CD14-positive monocyte (primary cell): ENCODE data around the gene CC2D1A. TPM values are rescaled to one million over a fixed set of nuclear protein-coding genes. Genes with fewer than 3 reads are reported as not detected.

Experiments used
- DNase-seq, 3 donors: peaks; one replicate each; pipeline ENCODE4 v3.0.0-alpha.2; 2011 to 2022
- H2AFZ ChIP-seq: 2 replicates; pipeline ENCODE4 v1.6.0; 2012; ENCODE audit warnings: mild to moderate bottlenecking, low read depth, low read length, inconsistent platforms; ENCODE audit not compliant: insufficient read depth, poor library complexity, severe bottlenecking
- H3K27ac ChIP-seq, 2 donors: 1 replicate in 1 of 2; 2 replicates in 1 of 2; pipeline ENCODE4 v1.5.1; 2012 to 2013; ENCODE audit warnings: low read length in 2 of 2, control low read depth in 1 of 2, inconsistent platforms in 1 of 2, low read depth in 1 of 2, mild to moderate bottlenecking in 1 of 2
- H3K27me3 ChIP-seq, 2 donors: one replicate each; pipeline versions ENCODE4 v1.6.0 to v1.6.1; 2011 to 2013; ENCODE audit warnings: low read length in 2 of 2; ENCODE audit not compliant: control insufficient read depth in 2 of 2, insufficient read depth in 2 of 2
- H3K36me3 ChIP-seq, 2 donors: replicated peaks in 1 of 2; 1 replicate in 1 of 2; 2 replicates in 1 of 2; pipeline versions ENCODE4 v1.5.1 to v1.6.1; 2012 to 2013; ENCODE audit warnings: low read length in 2 of 2, control low read depth in 1 of 2, inconsistent platforms in 1 of 2, mild to moderate bottlenecking in 1 of 2; ENCODE audit not compliant: insufficient read depth in 2 of 2, control insufficient read depth in 1 of 2
- H3K4me1 ChIP-seq, 2 donors: 1 replicate in 1 of 2; 2 replicates in 1 of 2; pipeline versions ENCODE4 v1.5.1 to v1.6.1; 2012 to 2013; ENCODE audit warnings: low read length in 2 of 2, control low read depth in 1 of 2, inconsistent platforms in 1 of 2, mild to moderate bottlenecking in 1 of 2, moderate library complexity in 1 of 2; ENCODE audit not compliant: insufficient read depth in 2 of 2, control insufficient read depth in 1 of 2
- H3K4me2 ChIP-seq: replicated peaks from 2 replicates; pipeline ENCODE3; 2012; ENCODE audit warnings: low read length, moderate library complexity, mild to moderate bottlenecking; ENCODE audit not compliant: poor library complexity, severe bottlenecking; ENCODE audit errors: extremely low read depth
- H3K4me3 ChIP-seq, 3 experiments: fragments of 200-600 bp in 1 of 3; sonication (generic) in 1 of 3; replicated peaks in 1 of 3; 1 replicate in 2 of 3; 2 replicates in 1 of 3; pipeline ENCODE4 v1.5.1; 2011 to 2013; ENCODE audit warnings: low read length in 3 of 3, mild to moderate bottlenecking in 3 of 3, control low read depth in 2 of 3, low read depth in 2 of 3, inconsistent platforms in 1 of 3, moderate library complexity in 1 of 3
- H3K79me2 ChIP-seq: 2 replicates; pipeline ENCODE4 v1.6.0; 2012; ENCODE audit warnings: mild to moderate bottlenecking, control low read depth, inconsistent platforms, low read length, moderate library complexity; ENCODE audit not compliant: insufficient read depth
- H3K9ac ChIP-seq: 2 replicates; pipeline ENCODE4 v1.6.0; 2017; ENCODE audit warnings: low read length, mild to moderate bottlenecking; ENCODE audit not compliant: insufficient read depth, poor library complexity, severe bottlenecking
- H3K9me3 ChIP-seq, 2 donors: replicated peaks in 1 of 2; 1 replicate in 1 of 2; 2 replicates in 1 of 2; pipeline versions ENCODE4 v1.5.1 to v1.6.1; 2012 to 2013; ENCODE audit warnings: low read length in 2 of 2, control low read depth in 1 of 2; ENCODE audit not compliant: control insufficient read depth in 1 of 2, insufficient read depth in 1 of 2
- H4K20me1 ChIP-seq: 2 replicates; pipeline ENCODE4 v1.6.0; 2012; ENCODE audit warnings: mild to moderate bottlenecking, low read length, control low read depth, moderate library complexity; ENCODE audit not compliant: insufficient read depth
- H3K27ac Mint-ChIP-seq, 7 donors: one replicate each; pipeline ENCODE4 v1.8.0; 2020; ENCODE audit warnings: mild to moderate bottlenecking in 7 of 7, mixed read lengths in 7 of 7, moderate library complexity in 6 of 7, inconsistent platforms in 2 of 7
- H3K27me3 Mint-ChIP-seq, 3 donors: one replicate each; pipeline ENCODE4 v1.8.0; 2021 to 2022; ENCODE audit warnings: low read depth in 3 of 3, mild to moderate bottlenecking in 3 of 3, mixed read lengths in 3 of 3, moderate library complexity in 3 of 3, inconsistent platforms in 1 of 3
- H3K36me3 Mint-ChIP-seq, 2 donors: one replicate each; pipeline ENCODE4 v1.8.0; 2020; ENCODE audit warnings: mixed read lengths in 2 of 2, inconsistent platforms in 1 of 2, mild to moderate bottlenecking in 1 of 2
- H3K4me1 Mint-ChIP-seq: one replicate; pipeline ENCODE4 v1.8.0; 2020; ENCODE audit warnings: mild to moderate bottlenecking, mixed read lengths
- H3K4me3 Mint-ChIP-seq, 2 donors: one replicate each; pipeline ENCODE4 v1.8.0; 2020; ENCODE audit warnings: mild to moderate bottlenecking in 2 of 2, mixed read lengths in 2 of 2, moderate library complexity in 1 of 2
- H3K9me3 Mint-ChIP-seq, 7 donors: one replicate each; pipeline ENCODE4 v1.8.0; 2020 to 2022; ENCODE audit warnings: mixed read lengths in 7 of 7, mild to moderate bottlenecking in 6 of 7, moderate library complexity in 6 of 7, inconsistent platforms in 2 of 7
- CTCF ChIP-seq: fragments of 200-600 bp; IDR thresholded peaks from one replicate; pipeline ENCODE4 v1.8.0; 2022; ENCODE audit warnings: antibody characterized with exemption, mild to moderate bottlenecking
- WGBS: methylation state at CpG from one replicate; pipeline ENCODE4 v1.1.5; 2013; ENCODE audit warnings: missing lambda C conversion rate; ENCODE audit not compliant: insufficient coverage; 5-methylcytosine and 5-hydroxymethylcytosine counted together
- intact Hi-C, 2 donors: fragments of 100-400 bp; cut with micrococcal nuclease; formaldehyde crosslinking; loops; one replicate each; pipeline versions ENCODE4 v1.15.0 to v1.15.1; 2023
- polyA plus RNA-seq, 3 donors: library from polyadenylated mRNA; depleted of rRNA in 1 of 3; unstranded in 2 of 3; stranded (reverse) in 1 of 3; fragments of 300-500 nt in 2 of 3; fragments of >200 nt in 1 of 3; fragmentation: Illumina TruSeq in 2 of 3; gene quantifications; 1 replicate in 2 of 3; 2 replicates in 1 of 3; pipeline ENCODE4 v1.2.3, GENCODE V29; 2012 to 2021

The CC2D1A gene
- polyA plus RNA-seq, 3 donors, result 4.6 to 27.0 (median 6.2) TPM

- DNase-seq, result no peak
- H3K36me3 Mint-ChIP-seq, result peaks cover 62 to 89% of the 10 kb centered on the region in 2 donors
- H3K4me2 ChIP-seq, result no peak overlapping the region
- peaks cover 11 to 13% of the 10 kb centered on the region in 2 donors for H3K9me3 ChIP-seq
- H3K9ac ChIP-seq, result no peak overlapping the region
- H3K36me3 ChIP-seq, result peaks cover 74 to 95% of the 10 kb centered on the region in 2 donors
- TF ChIP-seq CTCF, result no peak
- no peak overlapping the region for H3K27ac ChIP-seq
- no peaks in the 10 kb centered on the region for H3K27me3 Mint-ChIP-seq
- WGBS, result 97% methylated on average over 7 of the region's 14 CpGs
- H3K27ac Mint-ChIP-seq, result no peak overlapping the region
- no peak overlapping the region for H3K4me3 ChIP-seq
- no peaks in the 10 kb centered on the region for H4K20me1 ChIP-seq
- no peaks in the 10 kb centered on the region for H3K4me1 Mint-ChIP-seq
- no peak overlapping the region for H2AFZ ChIP-seq
- no peaks in the 10 kb centered on the region for H3K79me2 ChIP-seq
- intact Hi-C loops, result no loop called here
- no peak overlapping the region for H3K4me3 Mint-ChIP-seq
- H3K4me1 ChIP-seq, result no peaks in the 10 kb centered on the region
- no peaks in the 10 kb centered on the region for H3K27me3 ChIP-seq
- H3K9me3 Mint-ChIP-seq, result peaks cover 6 to 11% (median 8%) of the 10 kb centered on the region in 7 donors
These were observed 11.9 kb downstream of the CC2D1A start for GRCh38 chr19:13917888-13918406.

- Histone ChIP-seq H3K27me3 (no peaks in the 10 kb centered on the region), H3K9ac (no peak overlapping the region)
These were observed 12.9 kb downstream of the CC2D1A start for GRCh38 chr19:13918726-13919411.

More at GRCh38 chr19:13918726-13919411, 12.9 kb downstream of the CC2D1A start:
- Histone ChIP-seq H2AFZ (no peak overlapping the region), H3K9me3 (peaks cover 11 to 13% of the 10 kb centered on the region in 2 donors), H3K79me2 (no peaks in the 10 kb centered on the region), H4K20me1 (no peaks in the 10 kb centered on the region), H3K4me2 (no peak overlapping the region), H3K36me3 (peaks cover 76 to 95% of the 10 kb centered on the region in 2 donors), H3K4me1 (no peaks in the 10 kb centered on the region), H3K27ac (no peak overlapping the region), H3K4me3 (no peak overlapping the region)
- intact Hi-C loops, result no loop called here
- no peaks in the 10 kb centered on the region for H3K4me1 Mint-ChIP-seq
- DNase-seq, result no peak
- peaks cover 64 to 89% of the 10 kb centered on the region in 2 donors for H3K36me3 Mint-ChIP-seq
- H3K27me3 Mint-ChIP-seq, result no peaks in the 10 kb centered on the region
- 97% methylated on average over 26 of the region's 34 CpGs for WGBS
- peaks cover 6 to 11% (median 8%) of the 10 kb centered on the region in 7 donors for H3K9me3 Mint-ChIP-seq
- TF ChIP-seq CTCF, result no peak
- H3K27ac Mint-ChIP-seq, result peak overlapping the region in 1 of 7 donors; percentile 25
- no peak overlapping the region for H3K4me3 Mint-ChIP-seq
